GM19468 (cell line): ENCODE results near the gene ATIC.

ENCODE experiments used
- ATAC-seq: cut with Tn5 transposase; IDR thresholded peaks from one replicate; pipeline ENCODE4 v1.9.1; 2021; ENCODE audit warnings: mild to moderate bottlenecking, moderate library complexity, moderate number of reproducible peaks; ENCODE audit not compliant: unreplicated experiment; ENCODE audit errors: extremely low read depth

Gene ATIC

DNA sequence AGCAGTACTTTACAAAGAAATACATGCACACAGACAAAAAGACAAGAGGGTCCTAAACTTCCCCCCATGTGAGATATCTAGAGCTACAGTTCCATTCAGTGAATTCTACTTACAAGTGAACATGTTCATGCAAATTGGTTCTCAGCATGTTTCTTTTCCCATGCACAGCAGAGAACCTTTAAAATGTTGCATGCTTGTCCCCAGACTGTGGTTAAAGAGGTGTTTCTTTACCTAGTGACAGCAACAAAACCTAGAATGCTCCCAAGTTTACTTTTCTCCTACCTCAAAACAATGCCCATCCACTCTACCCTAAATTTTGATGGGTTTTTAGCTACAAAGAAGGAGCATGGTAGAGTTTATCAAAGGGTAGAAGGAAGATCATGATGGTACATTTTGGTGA is 80.3 kb downstream of the ATIC start:
- ATAC-seq: no peak

GRCh38 chr2:215392687-215393270 is 80.9 kb downstream of the ATIC start:
- no peak for ATAC-seq

DNA sequence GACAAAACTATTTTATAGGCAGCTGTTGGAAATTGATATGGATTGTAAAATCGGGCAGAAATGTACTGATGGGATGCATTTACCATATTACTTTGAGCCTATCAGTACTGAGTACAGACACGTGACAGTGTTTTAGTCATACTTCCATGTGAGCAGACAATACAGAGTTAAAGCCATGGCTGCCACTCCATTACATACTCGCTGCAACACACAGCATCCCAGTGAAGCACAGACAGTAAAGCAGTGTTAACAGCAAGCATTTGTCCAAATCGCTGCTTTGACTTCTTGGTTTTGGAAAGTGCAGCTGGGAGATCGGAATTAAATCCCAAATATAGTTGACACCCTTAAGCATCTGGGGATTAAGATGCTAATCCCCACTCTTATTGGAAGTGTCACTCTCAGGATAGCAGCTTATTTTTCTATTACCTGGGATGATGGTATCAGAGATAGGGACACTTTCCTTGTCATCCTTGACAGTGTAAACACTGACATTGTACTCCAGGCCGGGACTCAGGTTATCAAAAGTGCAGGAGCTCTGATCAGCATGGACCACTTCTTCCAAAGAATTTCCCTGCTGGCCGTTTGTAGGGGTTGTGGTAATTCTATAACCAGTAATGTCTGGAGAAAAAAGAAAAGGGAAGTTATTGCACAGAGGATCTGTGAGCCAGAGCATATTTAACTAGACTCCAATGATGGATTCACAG is 82.4 kb downstream of the ATIC start:
- no peak for ATAC-seq

DNA sequence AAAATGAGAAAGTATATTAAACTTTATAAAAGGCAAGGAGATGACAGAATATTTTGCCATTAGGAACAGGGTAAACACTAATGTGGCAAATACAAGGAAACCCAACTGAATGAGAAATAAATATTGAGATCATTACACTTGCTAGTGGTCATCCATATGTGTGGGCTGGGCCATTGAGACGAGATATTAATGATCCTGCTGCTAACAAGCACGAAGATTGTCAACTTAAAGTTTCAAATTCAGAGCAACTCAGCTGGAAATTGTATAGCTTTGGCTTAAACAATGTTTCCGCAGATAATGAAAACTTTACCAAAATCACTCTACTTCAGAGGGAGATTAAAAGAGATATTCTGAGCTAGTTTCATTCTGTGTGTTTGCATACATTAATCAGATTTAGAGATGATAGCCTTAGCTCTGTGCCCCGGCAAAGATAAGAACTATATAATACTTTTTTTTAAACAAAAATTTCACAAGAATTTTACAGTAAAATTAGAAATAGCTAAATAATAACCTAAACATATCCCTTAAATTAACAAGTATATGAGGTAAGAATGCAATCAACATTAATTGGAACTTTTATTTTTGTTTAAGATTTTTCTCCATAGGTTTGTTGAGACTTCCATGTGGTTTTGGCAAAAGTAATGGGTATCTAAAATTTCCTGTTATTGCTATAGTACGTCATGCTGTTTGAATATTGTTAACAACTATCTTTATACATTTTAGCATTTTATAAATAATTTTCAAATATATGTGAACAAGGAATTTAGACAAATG is 84.0 kb downstream of the ATIC start:
- no peak for ATAC-seq

- ATAC-seq: no peak
Measured at GRCh38 chr2:215396595-215397313, 84.9 kb downstream of the ATIC start.

- no peak for ATAC-seq
Measured at GRCh38 chr2:215397632-215398341, 85.9 kb downstream of the ATIC start.

GRCh38 chr2:215399067-215399716 is 87.3 kb downstream of the ATIC start:
- ATAC-seq: no peak
